T1000 (cell line): ENCODE data around the gene C11orf21.

Experiments used
- DNase-seq: peaks from one replicate; lab custom pipeline; 2025; ENCODE audit warnings: mixed read lengths; lab: John Stamatoyannopoulos, UW

C11orf21 gene

GRCh38 chr11:2308713-2309112 lies 7.0 kb upstream of the C11orf21 start:
- DNase-seq = no peak

- no peak for DNase-seq
Observed at GRCh38 chr11:2307501-2308331, 6.0 kb upstream of the C11orf21 start.

DNA sequence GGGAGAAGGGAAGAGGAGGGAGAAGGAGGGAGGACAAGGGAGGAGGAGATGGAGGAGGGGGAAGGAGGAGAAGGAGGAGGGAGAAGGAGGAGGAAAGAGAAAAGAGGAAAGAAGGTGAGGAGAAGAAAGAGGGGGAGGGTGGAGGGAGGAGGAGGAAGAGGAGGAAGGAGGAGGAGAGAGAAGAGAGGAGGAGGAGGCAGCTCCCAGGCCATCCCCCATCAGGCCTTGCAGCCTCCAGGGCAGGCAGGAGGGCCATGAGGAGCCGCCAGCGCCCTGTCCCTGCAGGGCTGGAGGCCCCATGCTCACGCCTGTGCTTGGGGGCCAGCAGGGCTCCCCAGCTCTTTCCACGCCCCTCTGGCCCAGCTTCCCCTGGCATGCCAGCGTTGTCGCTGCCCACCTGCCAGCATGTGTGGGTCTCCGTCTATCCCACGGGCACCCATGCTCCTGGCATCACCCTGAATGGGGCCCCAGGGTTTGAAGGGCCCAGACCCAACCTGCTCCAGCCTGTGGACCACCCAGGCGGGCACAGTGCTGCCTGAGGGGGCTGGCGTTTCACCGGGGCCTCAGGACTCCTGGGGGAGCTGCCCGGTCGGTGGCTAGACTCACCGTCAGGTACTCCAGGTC lies 5.3 kb upstream of the C11orf21 start:
- DNase-seq = no peak

DNA sequence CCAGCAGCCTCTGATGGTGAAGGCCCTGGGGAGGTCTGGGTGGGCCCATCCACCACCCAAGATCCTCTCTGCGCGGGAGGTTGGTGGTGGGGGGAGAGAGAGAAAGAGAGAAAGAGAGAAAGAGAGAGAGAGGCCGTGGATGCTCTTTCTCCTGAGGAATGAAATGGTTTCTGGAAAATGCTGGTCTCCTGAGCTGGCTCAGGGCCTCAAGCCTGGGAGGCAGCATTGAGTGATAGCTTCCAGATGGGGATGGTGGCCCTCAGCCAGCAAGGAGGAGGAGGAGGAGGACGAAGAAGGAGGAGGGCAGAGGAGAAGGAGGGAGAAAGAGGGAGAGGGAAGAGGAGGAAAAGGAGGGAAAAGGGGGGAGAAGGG lies 4.7 kb upstream of the C11orf21 start:
- no peak for DNase-seq

DNA sequence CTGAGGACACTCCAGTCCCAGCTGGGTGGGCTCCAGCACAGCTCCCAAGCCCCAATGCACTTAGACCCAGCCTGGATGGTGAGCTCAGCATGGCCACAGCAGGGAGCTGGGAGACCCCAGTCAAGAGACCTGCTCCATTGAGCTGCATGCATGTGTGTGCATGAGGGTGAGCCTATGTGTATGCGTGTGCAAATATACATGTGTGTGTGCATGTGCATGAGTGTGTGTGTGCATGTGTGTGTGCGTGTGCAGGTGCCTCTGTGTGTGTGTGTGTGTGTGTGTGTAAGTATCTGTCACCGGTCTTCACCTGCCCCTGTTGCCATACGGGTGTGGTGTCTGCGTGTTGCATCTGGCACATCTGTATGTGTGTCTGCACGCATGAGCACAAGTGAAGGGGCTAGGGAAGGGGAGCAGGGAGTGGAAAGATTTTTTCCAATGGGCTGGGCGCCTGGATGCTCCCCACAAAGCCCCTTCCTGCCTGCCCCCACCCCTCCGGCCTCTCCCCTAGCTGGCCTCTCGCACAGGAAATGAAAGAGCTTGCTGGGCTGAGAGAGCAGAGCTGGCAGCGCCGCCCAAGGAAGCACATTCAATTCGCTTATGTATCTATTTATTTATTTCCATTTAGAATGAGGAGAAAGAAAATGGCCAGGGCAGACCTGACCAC lies 4.2 kb upstream of the C11orf21 start:
- DNase-seq = no peak

DNA sequence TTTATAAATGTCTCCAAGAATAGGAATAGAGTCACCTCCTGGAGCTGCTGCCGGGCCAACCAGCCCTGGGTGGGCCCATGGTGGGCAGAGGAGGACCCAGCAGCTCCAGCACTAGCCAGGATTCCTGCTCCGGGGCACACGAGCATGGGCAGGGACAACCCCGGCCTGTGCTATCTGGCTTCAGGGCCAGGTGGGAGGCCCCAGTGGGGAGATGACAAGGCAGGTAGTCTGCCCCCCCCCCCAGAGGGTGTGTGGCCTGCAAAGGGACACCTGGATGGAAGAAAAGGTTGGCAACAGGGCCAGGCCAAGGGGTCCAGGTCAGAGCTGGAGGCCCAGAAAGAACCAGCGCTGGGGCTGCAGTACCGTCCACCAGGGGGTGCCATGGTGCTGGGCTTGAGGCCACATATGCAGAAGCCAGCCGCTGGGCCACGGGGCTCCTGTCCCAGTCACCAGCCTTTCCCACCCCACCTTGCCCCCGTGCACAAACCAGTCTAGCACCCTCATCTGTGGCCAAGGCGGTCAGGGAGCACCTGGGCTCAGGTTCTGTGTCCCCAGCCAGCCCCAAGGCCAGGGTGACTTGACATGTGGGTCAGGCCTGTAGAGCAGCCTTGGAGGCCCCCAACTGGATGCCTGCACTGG lies 3.5 kb upstream of the C11orf21 start:
- no peak for DNase-seq

DNA sequence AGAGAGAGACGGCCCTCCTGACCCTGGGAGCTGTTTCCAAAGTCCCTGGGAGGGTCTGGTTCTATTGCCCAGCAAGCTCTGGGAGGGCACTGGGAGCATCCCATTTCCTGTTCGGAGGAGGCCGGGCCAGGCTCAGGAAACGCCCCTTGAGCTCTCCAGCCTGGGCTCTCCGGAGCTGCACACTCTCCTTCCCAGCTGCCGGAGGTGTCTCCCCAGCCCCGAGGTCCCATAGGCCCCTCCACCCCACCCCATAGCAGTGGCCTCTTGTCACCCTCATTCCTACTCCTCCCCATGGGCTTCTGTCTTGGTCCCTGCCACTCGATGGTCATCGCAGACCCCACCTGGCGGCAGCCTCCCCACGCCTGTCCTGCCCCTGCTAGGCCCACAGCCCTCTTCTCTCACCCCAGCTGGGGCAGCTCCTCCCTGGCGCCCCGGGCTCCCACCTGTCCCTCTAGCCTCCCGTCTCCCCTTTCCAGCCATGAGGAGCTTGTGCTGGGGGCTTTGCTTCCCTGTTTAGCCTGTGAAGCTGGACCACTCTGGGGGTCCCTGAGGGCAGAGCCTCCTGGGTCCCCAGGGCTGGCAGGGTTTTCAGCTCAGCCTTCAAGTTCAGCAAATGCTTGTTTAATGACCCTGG lies 2.9 kb upstream of the C11orf21 start:
- no peak for DNase-seq

DNA sequence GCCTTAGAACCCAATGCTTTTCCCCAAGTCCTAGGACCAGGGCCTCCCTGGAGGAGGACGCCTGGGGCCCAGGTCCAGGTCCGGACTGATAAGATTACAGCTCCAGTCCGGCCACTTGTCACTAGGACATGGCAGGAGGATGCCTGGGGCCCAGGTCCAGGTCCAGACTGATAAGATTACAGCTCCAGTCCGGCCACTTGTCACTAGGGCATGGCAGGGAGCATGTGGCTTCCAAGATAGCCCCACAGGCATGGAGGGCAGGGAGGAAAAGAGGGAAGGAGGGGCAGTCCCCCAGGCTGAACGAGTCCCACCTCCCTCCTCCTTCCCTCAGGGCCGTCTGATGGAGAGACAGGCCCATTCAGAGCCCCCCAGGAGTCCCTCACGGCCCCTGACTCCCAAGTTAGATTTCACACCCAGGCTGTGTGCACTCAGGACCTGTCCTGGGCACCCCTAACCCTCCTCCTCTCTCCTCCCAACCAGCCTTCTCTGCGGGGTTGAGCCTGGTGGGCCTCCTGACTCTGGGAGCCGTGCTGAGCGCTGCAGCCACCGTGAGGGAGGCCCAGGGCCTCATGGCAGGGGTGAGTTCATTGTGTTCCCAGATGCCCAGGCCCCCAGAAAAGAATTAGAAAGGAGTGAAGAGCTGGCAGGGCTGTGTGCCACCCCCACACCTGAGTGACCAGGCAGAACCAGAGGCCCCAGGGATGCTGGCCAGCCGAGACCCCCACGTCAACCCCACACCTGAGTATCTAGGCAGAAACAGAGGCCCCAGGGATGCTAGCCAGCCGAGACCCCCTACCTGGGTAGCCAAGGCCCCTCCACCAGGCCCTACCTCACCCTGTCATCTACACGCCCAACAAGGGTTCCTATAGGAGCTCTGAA lies 2.1 kb upstream of the C11orf21 start:
- no peak for DNase-seq

GRCh38 chr11:2302896-2303626 lies 1.3 kb upstream of the C11orf21 start:
- DNase-seq = no peak

DNA sequence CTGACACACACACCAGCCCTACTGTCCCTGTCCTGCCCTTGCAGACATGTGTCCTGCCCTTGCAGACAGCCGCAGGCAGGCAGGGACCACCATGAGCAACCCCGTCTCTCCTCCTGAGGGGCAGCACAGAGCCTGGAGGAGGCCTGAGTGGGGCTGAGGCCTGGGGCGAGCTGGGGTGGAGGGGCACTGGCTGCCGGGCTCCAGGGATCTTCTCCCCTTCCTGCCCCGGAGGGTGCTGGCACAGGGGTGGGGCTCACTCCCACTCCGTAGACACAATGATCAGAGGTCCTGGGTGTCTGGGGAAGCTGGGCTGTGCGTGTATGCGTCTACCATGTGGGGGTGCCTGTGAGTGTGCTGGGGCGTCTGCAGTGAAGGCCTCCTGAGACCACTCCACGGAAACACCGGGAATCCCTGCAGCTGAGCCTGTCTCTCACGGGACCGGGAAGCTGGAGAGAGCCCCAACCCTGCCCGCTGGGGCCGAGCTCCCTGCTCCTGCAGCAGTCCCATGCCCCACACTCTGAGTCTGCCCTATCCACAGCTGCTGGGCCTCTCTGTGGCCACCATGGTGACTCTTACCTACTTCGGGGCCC lies 683 bp upstream of the C11orf21 start:
- no peak for DNase-seq

DNA sequence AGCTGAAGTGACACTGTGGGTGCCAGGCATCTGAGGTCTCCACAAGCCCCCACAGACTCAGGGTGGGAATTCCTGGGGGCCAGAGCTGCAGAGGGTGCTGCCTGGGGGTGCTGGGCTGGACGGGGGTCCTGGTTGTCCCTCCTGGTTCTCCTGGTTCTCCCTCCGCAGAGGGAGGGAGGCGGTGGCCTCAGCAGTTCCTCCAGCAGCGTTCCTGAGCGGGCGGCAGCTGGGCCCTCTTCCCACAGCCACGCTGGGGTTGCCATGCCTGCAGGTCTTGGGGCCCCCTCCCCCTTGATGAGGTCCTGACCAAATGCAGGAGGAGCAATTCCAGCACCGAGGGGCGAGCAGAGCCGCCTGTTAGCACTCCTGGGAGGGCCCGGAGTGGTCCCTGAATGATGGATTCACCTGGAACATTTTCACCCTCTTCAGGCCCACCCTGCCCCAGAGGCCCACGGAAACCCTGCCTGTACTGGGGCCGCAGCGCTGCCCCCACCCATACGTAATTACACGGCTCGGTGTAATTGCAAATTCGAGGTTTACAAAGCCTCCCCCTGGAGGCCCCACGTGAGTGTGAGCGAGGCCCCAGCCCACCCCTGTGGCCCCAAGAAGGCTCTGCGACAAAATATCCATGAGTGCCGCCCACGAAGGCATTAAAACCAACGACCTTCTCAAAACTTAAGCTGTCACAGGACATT lies 635 bp downstream of the C11orf21 start:
- no peak for DNase-seq

- no peak for DNase-seq
Observed at GRCh38 chr11:2300290-2300935, 1.3 kb downstream of the C11orf21 start.

GRCh38 chr11:2299773-2300172 lies 1.9 kb downstream of the C11orf21 start:
- no peak for DNase-seq

GRCh38 chr11:2298795-2299761 lies 2.6 kb downstream of the C11orf21 start:
- no peak for DNase-seq

GRCh38 chr11:2298131-2298794 lies 3.5 kb downstream of the C11orf21 start:
- DNase-seq = no peak

GRCh38 chr11:2297623-2298030 lies 4.1 kb downstream of the C11orf21 start:
- no peak for DNase-seq
